T follicular helper cell (primary cell): ENCODE results near the gene TBPL2.
"Not testable (repeated sequence)": the region's sequence is repeated elsewhere in the genome, so short reads cannot be mapped to it uniquely, and the experiment has no call there.

ENCODE experiments used
- DNase-seq: peaks from one replicate; pipeline ENCODE4 v3.0.0-alpha.2; 2020; ENCODE audit warnings: low read depth

Gene TBPL2

GRCh38 chr14:55404173-55404854 is 36.1 kb downstream of the TBPL2 start:
- DNase-seq: no peak

- no peak for DNase-seq
Observed at GRCh38 chr14:55401751-55402150, 38.7 kb downstream of the TBPL2 start.

- no peak for DNase-seq
Observed at GRCh38 chr14:55399852-55400251, 40.6 kb downstream of the TBPL2 start.

GRCh38 chr14:55399183-55399582 is 41.2 kb downstream of the TBPL2 start:
- DNase-seq: no peak

GRCh38 chr14:55398679-55399078 is 41.7 kb downstream of the TBPL2 start:
- DNase-seq: no peak

GRCh38 chr14:55389330-55389729 is 51.1 kb downstream of the TBPL2 start:
- DNase-seq: no peak

GRCh38 chr14:55388160-55388559 is 52.3 kb downstream of the TBPL2 start:
- no peak for DNase-seq

- no peak for DNase-seq
Observed at GRCh38 chr14:55387121-55387520, 53.3 kb downstream of the TBPL2 start.

GRCh38 chr14:55386037-55386808 is 54.2 kb downstream of the TBPL2 start:
- DNase-seq: no peak

- no peak for DNase-seq
Observed at GRCh38 chr14:55384536-55384935, 55.9 kb downstream of the TBPL2 start.

- no peak for DNase-seq
Observed at GRCh38 chr14:55383541-55384140, 56.8 kb downstream of the TBPL2 start.

- not testable (repeated sequence) for DNase-seq
Observed at GRCh38 chr14:55383056-55383466, 57.4 kb downstream of the TBPL2 start.

GRCh38 chr14:55382483-55382882 is 57.9 kb downstream of the TBPL2 start:
- no peak for DNase-seq

- DNase-seq: no peak
Observed at GRCh38 chr14:55381561-55381960, 58.9 kb downstream of the TBPL2 start.

GRCh38 chr14:55381040-55381439 is 59.4 kb downstream of the TBPL2 start:
- no peak for DNase-seq

GRCh38 chr14:55377236-55377635 is 63.2 kb downstream of the TBPL2 start:
- DNase-seq: no peak

GRCh38 chr14:55374771-55375170 is 65.6 kb downstream of the TBPL2 start:
- DNase-seq: no peak

GRCh38 chr14:55373784-55374705 is 66.4 kb downstream of the TBPL2 start:
- no peak for DNase-seq

- no peak for DNase-seq
Observed at GRCh38 chr14:55372825-55373224, 67.6 kb downstream of the TBPL2 start.

- DNase-seq: no peak
Observed at GRCh38 chr14:55372423-55372822, 68.0 kb downstream of the TBPL2 start.

- DNase-seq: no peak
Observed at GRCh38 chr14:55370883-55371455, 69.4 kb downstream of the TBPL2 start.

- no peak for DNase-seq
Observed at GRCh38 chr14:55366271-55366670, 74.1 kb downstream of the TBPL2 start.
